Occipital lobe (tissue), 3 donors: ENCODE measurements around the gene JMJD1C. TPM values are rescaled to one million over a fixed set of nuclear protein-coding genes. Genes with fewer than 3 reads are reported as not detected.

Experiments used
- DNase-seq: peaks from one replicate; lab custom pipeline; 2025; lab: John Stamatoyannopoulos, UW
- small RNA-seq: library from RNA; depleted of rRNA; stranded (forward); fragments of <200 nt; gene quantifications from one replicate; pipeline ENCODE3, GENCODE V24; 2014
- total RNA-seq: library from RNA; depleted of rRNA; stranded (reverse); fragments of >200 nt; gene quantifications from one replicate; pipeline ENCODE4 v1.2.3, GENCODE V29; 2014

The JMJD1C gene
- total RNA-seq, 1 donor from 2014 or later = 355 TPM

DNA sequence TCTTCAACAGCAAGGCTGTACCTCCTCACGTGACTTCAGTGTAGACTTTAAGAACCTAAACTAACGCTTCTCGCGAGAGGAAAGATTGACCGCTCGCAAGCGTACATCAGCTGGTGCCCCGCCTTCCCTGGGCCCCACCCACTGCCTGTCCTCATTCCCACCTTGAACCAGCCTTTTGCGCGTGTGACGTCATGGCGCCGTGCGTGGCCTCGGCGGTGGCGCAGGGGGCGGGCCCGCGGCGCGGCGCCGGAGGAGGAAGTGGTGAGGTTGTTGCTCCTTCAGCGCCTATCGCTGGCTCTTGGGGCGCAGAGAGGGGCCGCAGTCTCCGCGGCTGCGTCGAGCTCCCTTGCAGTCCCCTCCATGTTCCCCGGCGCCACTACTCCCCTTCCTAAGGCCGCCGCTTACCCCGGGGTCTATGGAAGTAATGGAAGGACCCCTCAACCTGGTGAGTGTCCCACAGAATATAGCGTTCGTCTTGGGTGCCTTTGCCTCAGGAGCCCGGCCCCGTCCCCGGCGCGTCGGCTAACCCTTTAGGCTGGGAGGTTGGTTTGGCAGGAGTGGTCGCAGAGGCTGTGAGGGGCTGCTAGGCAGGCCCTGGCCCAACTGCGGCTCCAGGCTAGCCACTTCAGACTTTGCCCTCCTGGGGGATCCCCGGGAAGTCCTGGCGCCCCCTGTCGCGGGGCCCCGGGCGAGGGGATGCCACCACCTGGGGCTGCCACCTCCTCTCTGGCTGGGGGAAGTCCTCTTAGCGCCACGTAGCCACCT is 332.5 kb downstream of the JMJD1C start, which contains the start of gene NRBF2:
NRBF2 (plus strand) TSS at position 273 of the 765 bp plus-strand sequence; CDS start at position 416, 143 bp downstream.
- peak; percentile 96 for DNase-seq

DNA sequence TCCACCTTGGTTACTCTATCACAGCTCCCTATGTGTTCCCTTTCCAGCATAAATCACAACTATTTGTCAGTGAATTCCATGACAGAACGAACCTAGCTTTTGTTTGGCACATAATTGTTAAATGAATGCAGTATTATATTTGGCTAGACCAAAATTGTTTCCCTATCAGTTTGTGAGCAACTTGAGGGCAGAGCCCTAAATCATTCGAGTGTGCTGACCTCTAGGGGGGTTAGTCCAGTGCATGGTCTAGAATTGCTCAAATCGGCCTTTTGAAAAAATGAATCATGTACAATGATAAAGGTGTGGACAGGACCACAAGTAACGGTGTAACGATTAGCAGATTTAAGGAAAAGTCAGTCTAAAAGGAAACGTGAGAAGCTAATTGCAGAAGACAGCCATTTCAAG is 333.1 kb downstream of the JMJD1C start:
- DNase-seq = no peak

DNA sequence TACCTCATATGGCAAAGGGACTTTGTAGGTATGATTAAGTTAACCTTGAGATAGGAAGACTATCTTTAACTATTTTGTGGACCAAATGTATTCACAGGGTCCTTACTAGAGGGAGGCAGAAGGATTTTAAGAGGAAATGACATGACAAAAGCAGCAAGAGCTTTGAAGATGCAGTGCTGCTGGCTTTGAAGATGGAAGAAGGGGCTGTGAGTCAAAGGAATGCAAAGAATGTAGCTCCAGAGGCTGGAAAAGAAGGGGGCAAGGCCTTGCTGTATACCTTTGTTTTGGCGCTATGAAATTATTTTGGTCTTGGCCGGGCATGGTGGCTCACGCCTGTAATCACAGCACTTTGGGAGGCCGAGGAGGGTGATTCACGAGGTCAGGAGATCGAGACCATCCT is 335.9 kb downstream of the JMJD1C start:
- no peak for DNase-seq

DNA sequence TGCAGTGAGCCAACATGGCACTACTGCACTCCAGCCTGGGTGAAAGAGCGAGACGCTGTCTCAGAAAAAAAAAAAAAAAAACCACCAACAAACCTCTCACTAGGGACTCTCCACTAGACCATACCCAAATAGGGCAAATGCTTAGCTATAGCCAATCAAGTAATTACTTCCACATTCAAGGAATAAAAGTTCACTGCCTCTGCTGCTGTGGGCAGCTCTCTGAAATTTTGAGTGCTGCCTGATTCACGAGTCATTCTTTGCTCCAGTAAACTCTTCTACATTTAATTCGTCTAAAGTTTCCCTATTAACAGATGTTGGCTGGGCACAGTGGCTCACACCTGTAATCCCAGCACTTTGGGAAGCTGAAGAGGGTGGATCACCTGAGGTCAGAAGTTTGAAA is 337.3 kb downstream of the JMJD1C start:
- no peak for DNase-seq

DNA sequence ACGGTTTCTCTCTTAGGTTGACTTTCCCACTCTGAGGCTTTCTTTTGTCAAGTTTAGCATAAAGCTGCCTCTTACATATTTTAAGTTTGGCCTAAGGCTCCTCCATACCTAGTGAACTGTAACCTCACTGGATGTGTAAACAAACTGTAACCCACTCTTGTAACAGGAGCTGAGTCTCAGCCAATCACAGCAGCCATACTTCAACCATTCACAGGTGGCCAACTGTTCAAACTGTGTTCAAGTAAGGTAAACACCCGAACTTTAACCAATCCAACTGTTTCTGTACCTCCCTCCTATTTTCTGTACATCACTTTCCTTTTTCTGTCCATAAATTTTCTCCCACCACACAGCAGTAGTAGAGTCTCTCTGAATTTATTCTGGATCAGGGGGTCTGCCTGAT is 340.3 kb downstream of the JMJD1C start:
- no peak for DNase-seq

DNA sequence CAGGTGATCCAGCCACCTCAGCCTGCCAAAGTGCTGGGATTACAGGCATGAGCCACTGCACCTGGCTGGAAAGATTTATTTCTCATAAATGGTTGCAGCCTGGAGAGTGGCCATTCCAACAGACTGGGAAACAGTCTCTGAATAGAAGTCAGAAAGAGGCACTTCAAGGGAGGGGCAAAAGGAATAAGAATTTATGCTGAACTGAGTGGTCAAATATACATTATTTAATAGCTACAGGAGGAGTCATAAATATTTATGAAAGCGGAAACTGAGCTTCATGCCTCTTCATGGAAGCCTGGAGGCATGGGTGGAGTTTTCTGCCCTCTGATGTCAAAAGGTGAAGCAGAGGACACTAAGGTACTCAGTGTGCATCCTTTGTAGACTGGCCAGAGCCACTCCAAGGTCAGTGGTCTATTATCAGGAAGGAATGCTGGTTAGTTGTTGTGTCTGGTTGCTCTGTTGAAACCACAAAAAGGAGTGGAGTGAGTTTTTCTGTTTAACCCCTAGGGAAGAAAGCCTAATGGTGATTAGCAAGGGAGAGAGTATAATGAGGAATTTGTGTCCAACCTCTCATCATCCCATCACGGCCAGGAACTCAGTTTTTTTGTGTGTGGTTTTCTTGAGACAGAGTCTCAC is 341.9 kb downstream of the JMJD1C start:
- no peak for DNase-seq

DNA sequence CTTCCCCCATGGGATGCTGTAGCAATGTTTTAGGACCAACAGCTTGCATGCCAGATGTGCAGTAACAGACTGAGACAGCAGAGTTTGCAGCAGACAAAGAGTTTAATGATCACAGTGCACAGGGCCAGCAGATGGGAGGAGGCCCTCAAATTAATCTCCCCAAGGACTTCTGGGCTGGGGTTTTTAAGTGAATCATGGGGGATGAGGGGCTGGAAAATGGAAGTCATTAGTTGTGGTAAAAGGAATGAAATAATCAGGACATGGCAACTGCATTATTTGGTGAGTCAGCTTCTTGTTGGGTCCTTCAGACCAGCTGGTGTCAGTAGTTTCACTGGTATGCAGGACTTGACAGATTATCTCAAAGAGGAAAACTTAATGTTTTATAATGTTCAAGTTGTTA is 345.2 kb downstream of the JMJD1C start:
- DNase-seq = no peak

DNA sequence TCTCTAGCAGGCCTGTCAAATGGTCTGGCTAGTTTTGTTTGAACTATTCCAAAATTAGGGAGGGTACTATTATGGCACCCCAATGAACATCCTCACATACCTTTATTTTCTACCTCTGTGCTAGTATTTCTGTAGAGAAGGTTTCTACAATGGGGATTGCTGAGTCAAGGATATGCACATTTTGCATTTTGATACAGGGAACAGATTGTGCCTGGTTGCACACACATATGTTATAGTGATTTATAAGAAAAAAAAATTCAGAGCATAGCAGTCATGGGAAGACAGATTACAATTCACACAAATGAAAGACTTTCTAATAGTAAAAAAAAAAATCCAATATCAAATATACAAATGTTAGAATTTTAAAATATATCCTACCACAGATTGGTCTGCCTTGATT is 346.7 kb downstream of the JMJD1C start:
- DNase-seq = no peak

Small RNA genes within 50 kb of the gene (small RNA-seq; reads per million reads assigned to genes)
- not detected for gene AC022022.1
- 16.1 reads per million, percentile 93 among the genes with 10 or more reads in this experiment for gene MIR1296

Other genes with a start within 250 kb of the JMJD1C start
- gene REEP3, start 55.4 kb upstream of the JMJD1C start, total RNA-seq = 24.5 TPM